ENCODE data around the gene NSUN5.
"Not testable (repeated sequence)": the region's sequence is repeated elsewhere in the genome, so short reads cannot be mapped to it uniquely, and the experiment has no call there.

NSUN5 gene

DNA sequence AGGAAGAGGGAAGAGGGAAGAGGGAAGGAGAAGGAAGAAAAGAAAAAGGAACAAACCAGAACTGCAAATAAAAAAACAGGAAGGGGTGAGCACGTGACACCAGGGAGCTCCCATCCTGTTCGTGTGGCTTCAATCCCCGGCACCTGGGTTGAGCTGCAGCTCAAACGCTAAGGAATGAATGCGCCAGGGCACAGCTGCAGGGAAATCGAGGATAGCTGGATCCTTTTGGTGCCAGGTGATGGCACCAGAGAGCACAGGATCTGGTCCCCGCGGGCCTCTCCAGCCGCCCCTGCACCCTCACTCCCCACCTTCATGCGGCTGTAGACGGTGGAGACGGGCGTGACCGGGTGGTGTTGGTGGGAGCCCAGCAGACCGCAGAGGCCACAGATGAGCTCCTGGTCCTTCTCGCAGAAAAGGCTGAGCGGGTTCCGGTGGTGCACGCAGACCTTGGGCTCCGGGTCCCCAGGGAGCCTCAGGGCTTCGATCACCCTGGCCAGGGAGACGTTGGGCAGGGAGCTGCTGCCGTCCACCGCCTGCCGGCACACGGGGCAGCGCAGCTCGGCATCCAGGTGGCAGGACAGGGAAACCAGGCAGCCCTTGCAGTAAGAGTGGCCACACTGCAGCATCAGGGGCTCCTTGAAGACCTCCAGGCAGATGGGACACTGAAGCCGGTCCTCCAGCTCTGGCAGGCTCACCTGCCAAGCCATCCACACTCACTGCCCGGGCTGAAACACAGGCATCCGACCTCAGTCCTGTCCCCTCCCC, 15.6 kb upstream of the NSUN5 start:
- not testable (repeated sequence) for H3K4me3 ChIP-seq (ENCODE audit: low read depth, low read length); DNase-seq (ENCODE audit: low read depth)
- TF ChIP-seq, protein P1, sequence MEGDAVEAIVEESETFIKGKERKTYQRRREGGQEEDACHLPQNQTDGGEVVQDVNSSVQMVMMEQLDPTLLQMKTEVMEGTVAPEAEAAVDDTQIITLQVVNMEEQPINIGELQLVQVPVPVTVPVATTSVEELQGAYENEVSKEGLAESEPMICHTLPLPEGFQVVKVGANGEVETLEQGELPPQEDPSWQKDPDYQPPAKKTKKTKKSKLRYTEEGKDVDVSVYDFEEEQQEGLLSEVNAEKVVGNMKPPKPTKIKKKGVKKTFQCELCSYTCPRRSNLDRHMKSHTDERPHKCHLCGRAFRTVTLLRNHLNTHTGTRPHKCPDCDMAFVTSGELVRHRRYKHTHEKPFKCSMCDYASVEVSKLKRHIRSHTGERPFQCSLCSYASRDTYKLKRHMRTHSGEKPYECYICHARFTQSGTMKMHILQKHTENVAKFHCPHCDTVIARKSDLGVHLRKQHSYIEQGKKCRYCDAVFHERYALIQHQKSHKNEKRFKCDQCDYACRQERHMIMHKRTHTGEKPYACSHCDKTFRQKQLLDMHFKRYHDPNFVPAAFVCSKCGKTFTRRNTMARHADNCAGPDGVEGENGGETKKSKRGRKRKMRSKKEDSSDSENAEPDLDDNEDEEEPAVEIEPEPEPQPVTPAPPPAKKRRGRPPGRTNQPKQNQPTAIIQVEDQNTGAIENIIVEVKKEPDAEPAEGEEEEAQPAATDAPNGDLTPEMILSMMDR (IDR thresholded peaks at IDR 0.05; ENCODE audit: low read depth, low read length, missing control alignments) = peak; percentile 71

DNA sequence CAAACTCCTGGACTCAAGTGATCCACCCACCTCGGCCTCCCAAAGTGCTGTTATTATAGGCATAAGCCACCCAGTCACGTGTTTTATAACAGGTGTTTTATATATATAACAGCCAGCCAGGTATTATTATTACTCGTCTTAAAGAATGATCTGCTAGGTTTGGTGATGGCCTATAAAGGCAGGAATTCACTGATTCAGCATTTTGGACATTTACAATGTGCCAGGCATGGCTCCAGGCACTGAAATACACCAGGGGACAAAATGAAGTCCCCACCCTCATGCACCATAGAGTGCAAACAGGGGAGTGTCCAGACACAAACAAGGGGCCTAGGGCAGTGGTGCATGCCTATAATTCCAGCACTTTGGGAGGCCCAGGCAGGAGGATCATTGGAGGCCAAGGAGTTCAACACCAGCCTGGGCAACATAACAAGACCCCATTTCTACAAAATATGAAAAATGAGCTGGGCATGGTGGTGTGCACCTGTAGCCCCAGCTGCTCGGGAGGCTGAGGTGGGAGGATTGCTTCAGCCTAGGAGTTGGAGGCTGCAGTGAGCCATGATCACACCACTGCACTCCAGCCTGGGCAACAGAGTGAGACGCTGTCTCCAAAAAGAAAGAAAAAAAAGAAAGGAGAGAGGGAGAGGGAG, 14.9 kb upstream of the NSUN5 start:
- not testable (repeated sequence) for H3K4me3 ChIP-seq (ENCODE audit: low read depth, low read length); DNase-seq (ENCODE audit: low read depth)

DNA sequence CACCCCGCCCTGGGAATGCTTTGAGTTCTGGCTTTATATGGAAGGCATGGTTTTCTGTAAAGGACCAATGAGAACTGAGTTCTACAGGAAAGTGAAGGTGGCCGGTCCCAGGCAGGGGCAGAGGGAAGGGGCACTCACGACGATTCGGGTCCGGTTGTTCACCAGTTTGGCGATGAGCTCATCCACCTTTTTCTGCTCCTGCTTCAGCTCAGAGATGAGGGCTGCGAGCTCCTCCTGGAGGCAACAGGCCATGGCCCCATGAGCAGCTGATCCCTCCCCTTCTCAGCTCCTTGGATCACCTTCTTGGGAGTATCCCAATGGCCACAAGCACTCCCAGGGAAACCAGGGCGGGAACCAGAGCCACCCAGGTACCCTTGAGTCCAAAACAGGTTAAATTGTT, 11.4 kb upstream of the NSUN5 start:
- not testable (repeated sequence) for H3K4me3 ChIP-seq (ENCODE audit: low read depth, low read length)

DNA sequence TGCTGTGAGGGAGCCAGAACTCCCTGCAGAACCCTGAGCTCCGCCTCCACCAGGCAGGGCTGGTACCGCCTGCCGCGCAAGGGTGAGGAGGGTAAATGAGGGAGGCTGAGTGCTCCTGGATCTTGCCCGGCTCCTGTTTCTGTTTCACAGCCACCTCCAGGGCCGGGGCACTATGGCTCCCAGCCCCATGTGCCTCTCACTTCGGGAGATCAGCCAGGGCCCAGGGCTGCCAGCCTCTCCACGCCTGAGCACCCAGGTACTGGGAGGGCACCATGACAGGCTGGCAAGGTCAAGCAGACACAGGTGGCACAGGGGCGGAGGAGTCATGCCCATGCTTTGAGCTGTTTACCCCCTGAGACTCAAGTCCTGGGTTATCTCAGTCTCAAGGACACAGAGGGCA, 10.9 kb upstream of the NSUN5 start:
- DNase-seq (ENCODE audit: low read depth); H3K4me3 ChIP-seq (ENCODE audit: low read depth, low read length): not testable (repeated sequence)

More for the DNA sequence above, 11.4 kb upstream of the NSUN5 start:
- not testable (repeated sequence) for DNase-seq (ENCODE audit: low read depth)

DNA sequence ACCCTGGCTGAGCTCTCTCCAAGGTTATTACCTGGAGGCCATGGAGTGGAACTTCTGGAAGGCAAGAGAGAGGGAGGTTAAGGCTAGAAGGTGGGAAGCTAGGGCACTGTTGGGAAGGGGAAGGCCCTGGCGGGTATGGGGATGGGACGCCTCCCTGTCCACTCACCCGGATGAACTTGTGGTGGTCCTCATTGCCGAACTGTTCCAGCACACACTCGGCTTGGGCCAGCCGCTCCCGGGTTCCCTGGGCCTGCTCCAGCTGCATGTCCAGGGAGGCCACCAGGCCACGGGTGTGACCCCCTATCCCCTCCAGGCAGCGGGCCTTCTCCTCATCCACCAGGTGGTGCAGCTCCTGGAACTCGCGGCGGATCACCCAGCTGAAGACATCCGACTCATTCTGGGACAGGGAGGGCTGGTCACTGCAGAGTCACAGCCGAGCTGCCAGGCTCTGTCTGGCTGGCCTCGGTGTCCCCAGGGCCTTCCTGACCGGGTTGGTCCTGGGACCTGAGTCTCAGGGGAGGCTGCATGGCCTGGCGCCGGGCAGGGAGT, 10.1 kb upstream of the NSUN5 start:
- not testable (repeated sequence) for H3K4me3 ChIP-seq (ENCODE audit: low read depth, low read length); DNase-seq (ENCODE audit: low read depth)

DNA sequence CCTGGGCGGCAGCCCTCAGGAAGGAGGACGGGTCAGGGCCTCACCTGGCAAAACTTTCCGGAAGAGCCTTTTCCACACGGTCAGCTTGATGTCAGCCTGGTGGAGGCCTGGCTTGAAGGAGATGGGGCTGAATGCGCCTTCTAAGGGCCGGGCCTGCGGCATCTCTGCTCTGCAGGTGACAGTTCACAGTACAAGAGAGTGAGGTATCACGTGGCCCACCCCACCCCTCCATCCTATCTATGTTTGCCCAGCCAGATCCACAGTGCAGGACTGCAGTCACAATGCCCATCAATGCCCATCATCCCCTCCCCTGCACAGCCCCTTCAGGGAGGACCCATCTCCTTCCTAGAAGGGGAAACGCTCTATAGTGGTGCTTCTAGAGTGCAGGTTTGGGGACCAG, 7.9 kb upstream of the NSUN5 start:
- no peak overlapping the region for H3K4me3 ChIP-seq (ENCODE audit: low read depth, low read length)
- TF ChIP-seq, protein P1 (IDR thresholded peaks at IDR 0.05; ENCODE audit: low read depth, low read length, missing control alignments) = no peak
- no peak for DNase-seq (ENCODE audit: low read depth)

DNA sequence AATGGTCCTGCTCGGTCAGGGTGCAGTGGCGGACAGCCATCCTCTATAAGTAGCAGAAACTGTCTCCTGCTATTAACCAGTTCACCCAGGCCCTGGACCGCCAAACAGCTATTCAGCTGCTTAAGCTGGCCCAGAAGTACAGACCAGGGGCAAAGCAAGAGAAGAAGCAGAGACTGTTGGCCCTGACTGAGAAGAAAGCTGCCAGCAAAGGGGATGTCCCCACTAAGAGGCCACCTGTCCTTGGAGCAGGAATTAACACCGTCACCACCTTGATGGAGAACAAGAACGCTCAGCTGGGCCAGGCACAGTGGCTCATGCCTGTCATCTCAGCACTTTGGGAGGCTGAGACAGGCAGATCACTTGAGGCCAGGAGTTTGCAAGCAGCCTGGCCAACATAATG, 5.6 kb upstream of the NSUN5 start:
- TF ChIP-seq, protein P1 (IDR thresholded peaks at IDR 0.05; ENCODE audit: low read depth, low read length, missing control alignments) = no peak
- no peak for DNase-seq (ENCODE audit: low read depth)
- no peak overlapping the region for H3K4me3 ChIP-seq (ENCODE audit: low read depth, low read length)

DNA sequence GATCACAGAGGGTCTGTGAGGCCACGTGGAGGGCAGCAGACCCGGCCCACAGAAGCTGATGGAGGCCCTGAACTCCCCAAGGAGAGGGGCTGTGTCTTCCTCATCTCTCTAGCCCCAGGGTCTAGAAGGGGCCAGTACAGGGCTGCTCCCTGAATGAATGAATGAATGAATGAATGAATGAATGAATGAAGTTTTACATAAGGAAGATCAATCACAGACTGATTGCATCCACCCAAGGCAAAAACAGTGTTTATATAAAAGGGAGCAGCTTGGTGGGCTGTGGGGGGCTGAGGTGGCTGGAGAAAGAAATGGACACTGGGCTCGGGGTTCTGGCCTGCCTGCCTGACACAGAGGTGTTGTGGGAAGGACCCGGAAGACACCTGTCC, 4.9 kb upstream of the NSUN5 start:
- no peak for DNase-seq (ENCODE audit: low read depth)
- TF ChIP-seq, protein P1 (IDR thresholded peaks at IDR 0.05; ENCODE audit: low read depth, low read length, missing control alignments) = no peak
- no peak overlapping the region for H3K4me3 ChIP-seq (ENCODE audit: low read depth, low read length)

DNA sequence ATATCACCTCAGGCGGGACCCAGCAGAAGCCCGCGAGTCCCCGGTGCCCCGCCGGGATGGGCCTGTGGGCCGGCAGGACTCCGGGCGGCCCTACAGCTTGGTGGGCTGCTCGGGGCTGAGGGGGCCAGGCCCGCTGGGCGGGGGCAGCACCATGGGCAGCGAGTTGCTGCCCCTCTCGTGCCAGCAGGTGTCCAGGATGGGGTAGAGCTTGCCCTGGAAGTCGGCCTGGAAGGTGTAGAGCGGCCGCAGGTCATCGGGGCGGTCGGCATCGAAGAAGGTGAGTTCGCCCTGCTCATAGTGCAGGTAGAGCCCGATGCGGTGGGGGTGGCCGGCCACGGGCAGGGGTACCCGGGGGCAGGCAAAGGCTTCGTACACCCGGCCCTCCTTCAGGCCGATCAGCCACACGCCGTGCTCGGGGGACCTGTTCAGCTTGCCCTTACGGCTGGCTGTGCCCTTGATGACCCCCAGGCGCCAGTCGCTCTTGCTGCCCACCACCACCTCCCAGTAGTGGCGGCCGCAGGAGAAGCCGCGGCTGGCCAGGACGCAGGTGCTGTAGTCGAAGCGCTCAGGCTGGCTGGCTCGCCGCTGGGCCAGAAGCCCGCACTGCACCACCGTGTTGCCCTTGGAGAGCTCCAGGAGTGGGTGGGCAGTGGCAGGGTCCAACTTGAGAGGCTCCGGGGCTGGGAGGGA, 4.3 kb upstream of the NSUN5 start:
- no peak overlapping the region for H3K4me3 ChIP-seq (ENCODE audit: low read depth, low read length)
- no peak for DNase-seq (ENCODE audit: low read depth)
- TF ChIP-seq, protein P1 (IDR thresholded peaks at IDR 0.05; ENCODE audit: low read depth, low read length, missing control alignments) = no peak

DNA sequence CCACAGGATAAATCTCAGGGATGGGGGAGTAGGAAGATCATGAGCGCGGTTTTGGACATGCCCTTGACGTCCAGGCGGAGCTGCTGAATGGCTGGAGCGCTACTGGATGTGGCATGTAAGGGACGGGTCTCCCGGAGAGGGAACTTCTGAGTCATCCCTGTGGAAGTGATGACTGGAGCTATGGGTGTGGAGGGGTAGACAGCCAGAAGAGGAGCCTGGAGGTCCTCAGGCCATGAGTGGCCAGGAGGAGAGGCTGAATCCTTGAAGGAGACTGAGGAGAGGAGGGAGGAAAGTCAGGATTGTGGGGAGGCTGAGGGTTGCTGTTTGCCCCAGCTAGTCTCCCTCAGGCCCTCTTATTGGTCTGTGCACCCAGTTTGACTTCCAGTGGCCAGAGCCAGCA, 2.8 kb upstream of the NSUN5 start:
- DNase-seq (ENCODE audit: low read depth); H3K4me3 ChIP-seq (ENCODE audit: low read depth, low read length): not testable (repeated sequence)

Measured in GM12864 (cell line).